WTC11 (cell line): ENCODE data around the gene BLM. TPM values are rescaled to one million over a fixed set of nuclear protein-coding genes. Genes with fewer than 3 reads are reported as not detected.

Experiments
- ATAC-seq: fragments of 200-7000 bp; cut with Tn5 transposase; 2 replicates; pipeline ENCODE4 v1.10.0; 2021; ENCODE audit warnings: mild to moderate bottlenecking, moderate library complexity
- CTCF ChIA-PET: fragments of 300-600 bp; sonication (Branson Sonifier 250); formaldehyde crosslinking; loops from one replicate; lab custom pipeline; 2021; ENCODE audit warnings: antibody characterized with exemption; lab: Charles Lee
- POLR2A ChIA-PET: fragments of 350-600 bp; sonication (Branson Sonifier 250); formaldehyde crosslinking; loops from one replicate; lab custom pipeline; 2021; ENCODE audit warnings: antibody characterized with exemption; lab: Charles Lee
- DNase-seq: peaks from one replicate; pipeline ENCODE4 v3.0.0; 2021; ENCODE audit warnings: low spot score
- H3K27ac Mint-ChIP-seq: 2 replicates; pipeline ENCODE4 v1.8.0; 2021; ENCODE audit warnings: mixed read lengths
- H3K27me3 Mint-ChIP-seq: 2 replicates; pipeline ENCODE4 v1.8.0; 2021; ENCODE audit warnings: low read depth, mild to moderate bottlenecking, moderate library complexity, mixed read lengths
- H3K36me3 Mint-ChIP-seq: 2 replicates; pipeline ENCODE4 v1.8.0; 2021; ENCODE audit warnings: mixed read lengths
- H3K4me1 Mint-ChIP-seq: 2 replicates; pipeline ENCODE4 v1.8.0; 2022; ENCODE audit warnings: mixed read lengths
- H3K4me3 Mint-ChIP-seq: 2 replicates; pipeline ENCODE4 v1.8.0; 2021; ENCODE audit warnings: mild to moderate bottlenecking, moderate library complexity, mixed read lengths
- H3K9me3 Mint-ChIP-seq: 2 replicates; pipeline ENCODE4 v1.8.0; 2021; ENCODE audit warnings: mixed read lengths
- ATF6 ChIP-seq: sonication (generic); formaldehyde crosslinking; IDR thresholded peaks from 2 replicates; pipeline ENCODE4 v1.8.1; 2023; ENCODE audit warnings: mild to moderate bottlenecking, missing genetic modification reagents
- CREB1 ChIP-seq: sonication (generic); formaldehyde crosslinking; IDR thresholded peaks from 2 replicates; pipeline ENCODE4 v1.8.0; 2023; ENCODE audit warnings: mild to moderate bottlenecking, missing genetic modification reagents
- CTCF ChIP-seq: fragments of 200-600 bp; IDR thresholded peaks from 2 replicates; pipeline ENCODE4 v1.8.0; 2022; ENCODE audit warnings: antibody characterized with exemption
- ETV6 ChIP-seq: sonication (generic); formaldehyde crosslinking; IDR thresholded peaks from 2 replicates; pipeline ENCODE4 v1.8.1; 2022; ENCODE audit warnings: mild to moderate bottlenecking, missing genetic modification reagents
- FOXP1 ChIP-seq: sonication (generic); formaldehyde crosslinking; IDR thresholded peaks from 2 replicates; pipeline ENCODE4 v1.8.0; 2022; ENCODE audit warnings: missing genetic modification reagents, mild to moderate bottlenecking, moderate library complexity, borderline replicate concordance
- FOXP4 ChIP-seq: sonication (generic); formaldehyde crosslinking; IDR thresholded peaks from 2 replicates; pipeline ENCODE4 v1.8.0; 2022; ENCODE audit warnings: mild to moderate bottlenecking, missing genetic modification reagents
- HMGA2 ChIP-seq: fragments of 250-450 bp; sonication (Bioruptor Pico); IDR thresholded peaks from 2 replicates; pipeline ENCODE4 v1.4.0; 2021; ENCODE audit warnings: mild to moderate bottlenecking, moderate library complexity
- JAZF1 ChIP-seq: fragments of 250-450 bp; sonication (Bioruptor Pico); IDR thresholded peaks from 2 replicates; pipeline ENCODE4 v1.9.0; 2021; ENCODE audit warnings: moderate library complexity, mild to moderate bottlenecking, inconsistent platforms
- MAX ChIP-seq: sonication (generic); formaldehyde crosslinking; IDR thresholded peaks from 2 replicates; pipeline ENCODE4 v1.8.0; 2022; ENCODE audit warnings: mild to moderate bottlenecking, missing genetic modification reagents
- NFATC4 ChIP-seq: fragments of 250-450 bp; sonication (Bioruptor Pico); IDR thresholded peaks from 2 replicates; pipeline ENCODE4 v1.9.0; 2021; ENCODE audit warnings: mild to moderate bottlenecking
- NFE2L1 ChIP-seq: sonication (generic); formaldehyde crosslinking; IDR thresholded peaks from 2 replicates; pipeline ENCODE4 v1.8.1; 2023; ENCODE audit warnings: missing genetic modification reagents
- NR2C2 ChIP-seq: sonication (generic); formaldehyde crosslinking; IDR thresholded peaks from 2 replicates; pipeline ENCODE4 v1.8.0; 2022; ENCODE audit warnings: mild to moderate bottlenecking, missing genetic modification reagents
- PRDM15 ChIP-seq: sonication (generic); formaldehyde crosslinking; IDR thresholded peaks from 2 replicates; pipeline ENCODE4 v1.8.0; 2022; ENCODE audit warnings: missing genetic modification reagents
- SMAD3 ChIP-seq: sonication (generic); formaldehyde crosslinking; IDR thresholded peaks from 2 replicates; pipeline ENCODE4 v1.8.0; 2022; ENCODE audit warnings: missing genetic modification reagents, mild to moderate bottlenecking, borderline replicate concordance
- SP1 ChIP-seq: sonication (generic); formaldehyde crosslinking; conservative IDR thresholded peaks from 2 replicates; pipeline ENCODE4 v1.8.1; 2022; ENCODE audit warnings: missing genetic modification reagents
- TEAD1 ChIP-seq: sonication (generic); formaldehyde crosslinking; IDR thresholded peaks from 2 replicates; pipeline ENCODE4 v1.8.0; 2022; ENCODE audit warnings: mild to moderate bottlenecking, missing genetic modification reagents
- ZNF263 ChIP-seq: sonication (generic); formaldehyde crosslinking; IDR thresholded peaks from 2 replicates; pipeline ENCODE4 v1.8.1; 2022; ENCODE audit warnings: low read depth, mild to moderate bottlenecking, moderate library complexity, missing genetic modification reagents
- ZNF396 ChIP-seq: fragments of 250-450 bp; sonication (Bioruptor Pico); IDR thresholded peaks from 2 replicates; pipeline ENCODE4 v1.8.0; 2021; ENCODE audit warnings: mild to moderate bottlenecking, moderate library complexity, borderline replicate concordance
- ZSCAN18 ChIP-seq: fragments of 250-450 bp; sonication (Bioruptor Pico); IDR thresholded peaks from 2 replicates; pipeline ENCODE4 v2.1.2; 2022; ENCODE audit warnings: mild to moderate bottlenecking, moderate library complexity
- total RNA-seq: library from RNA; stranded (reverse); gene quantifications from 3 replicates; pipeline ENCODE4 v1.2.3, GENCODE V29; 2021

Gene BLM
- total RNA-seq, 1 experiment from 2014 or later, result 40.5 TPM

- CTCF ChIA-PET, result no interaction called here
- H3K4me3 Mint-ChIP-seq, result no peak overlapping the region
- TF ChIP-seq HMGA2 (CRISPR knock-in tag) (no peak), ZNF263 (CRISPR knock-in tag) (no peak), FOXP1 (CRISPR knock-in tag) (no peak), NFATC4 (CRISPR knock-in tag) (no peak)
- no peaks in the 10 kb centered on the region for H3K4me1 Mint-ChIP-seq
- no peaks in the 10 kb centered on the region; the same call in 1 of the 2 replicates for H3K9me3 Mint-ChIP-seq
- no peak overlapping the region for H3K27ac Mint-ChIP-seq
- POLR2A ChIA-PET, result no interaction called here
- ATAC-seq, result no peak
- H3K27me3 Mint-ChIP-seq, result no peaks in the 10 kb centered on the region
- no peaks in the 10 kb centered on the region for H3K36me3 Mint-ChIP-seq
- DNase-seq, result no peak
Observed at GRCh38 chr15:90674476-90674875, 42.7 kb upstream of the BLM start.

GRCh38 chr15:90675464-90675863 lies 41.7 kb upstream of the BLM start:
- ATAC-seq (no peak), DNase-seq (no peak)
- TF ChIP-seq CREB1 (CRISPR knock-in tag) (no peak), ATF6 (CRISPR knock-in tag) (no peak), TEAD1 (CRISPR knock-in tag) (no peak), ETV6 (no peak), FOXP4 (CRISPR knock-in tag) (no peak), PRDM15 (CRISPR knock-in tag) (no peak), SMAD3 (CRISPR knock-in tag) (no peak), ZSCAN18 (CRISPR knock-in tag) (no peak), ZNF396 (no peak), SP1 (CRISPR knock-in tag) (no peak), MAX (CRISPR knock-in tag) (no peak), NR2C2 (CRISPR knock-in tag) (no peak), CTCF (no peak), JAZF1 (no peak), NFE2L1 (CRISPR knock-in tag) (no peak)
- CTCF ChIA-PET, result interaction anchor here (0.6 kb wide), 1 partner anchor 1181 kb away, joined by 3 read pairs; no protein-coding TSS in a partner anchor
- H3K4me3 Mint-ChIP-seq, result no peak overlapping the region
- H3K4me1 Mint-ChIP-seq, result no peaks in the 10 kb centered on the region
- H3K36me3 Mint-ChIP-seq, result no peaks in the 10 kb centered on the region
- H3K27ac Mint-ChIP-seq, result no peak overlapping the region
- POLR2A ChIA-PET, result no interaction called here
- no peaks in the 10 kb centered on the region; the same call in 1 of the 2 replicates for H3K9me3 Mint-ChIP-seq
- no peaks in the 10 kb centered on the region for H3K27me3 Mint-ChIP-seq
